ENCODE measurements around the gene VPS72.

- TF ChIP-seq POLR2AphosphoS5 (IDR thresholded peaks at IDR 0.05; ENCODE audit: low read depth, low read length) (no peak), SIN3A (IDR thresholded peaks at IDR 0.05; ENCODE audit: borderline replicate concordance, insufficient read depth, low read length) (no peak), REST (IDR thresholded peaks at IDR 0.05; ENCODE audit: insufficient read depth in 1 of 2, low read depth in 2 of 2, low read length in 2 of 2) (no peak), FOXP2 (optimal IDR thresholded peaks at IDR 0.05; ENCODE audit: borderline replicate concordance, extremely low read depth, extremely low read length, insufficient read depth) (no peak), TAF1 (IDR thresholded peaks at IDR 0.05; ENCODE audit: borderline replicate concordance, insufficient read depth, low read length) (no peak)
Measured at GRCh38 chr1:151158751-151159251, 31.2 kb downstream of the VPS72 start.

Measured in PFSK-1 (cell line).